ENCODE measurements around the gene KCNQ5.
"Not testable (repeated sequence)": the region's sequence is repeated elsewhere in the genome, so short reads cannot be mapped to it uniquely, and the experiment has no call there.

The KCNQ5 gene

GRCh38 chr6:72621291-72622093 is at the start of gene KCNQ5:
Gene KCNQ5 (plus strand): TSS chr6:72622064.
- DNase-seq: no peak

DNA sequence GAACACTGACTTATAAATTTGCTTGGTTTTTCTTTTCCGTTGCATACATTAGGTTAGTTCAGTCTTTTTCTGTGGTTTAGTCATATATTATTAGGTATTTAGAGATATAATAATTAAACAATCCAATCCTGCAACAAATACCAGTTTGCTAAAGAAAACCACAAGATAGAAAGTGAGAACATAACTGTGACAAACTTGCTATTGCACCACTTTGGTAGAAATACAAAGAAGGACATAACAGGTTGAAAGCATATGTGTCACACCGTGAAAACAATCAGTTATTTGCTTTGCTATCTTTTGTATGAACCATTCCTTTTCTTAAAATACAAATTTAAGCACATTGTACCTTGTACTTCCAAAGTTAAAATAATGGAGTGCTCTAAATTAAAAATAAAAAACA is 42.0 kb upstream of the KCNQ5 start:
- DNase-seq: no peak

DNA sequence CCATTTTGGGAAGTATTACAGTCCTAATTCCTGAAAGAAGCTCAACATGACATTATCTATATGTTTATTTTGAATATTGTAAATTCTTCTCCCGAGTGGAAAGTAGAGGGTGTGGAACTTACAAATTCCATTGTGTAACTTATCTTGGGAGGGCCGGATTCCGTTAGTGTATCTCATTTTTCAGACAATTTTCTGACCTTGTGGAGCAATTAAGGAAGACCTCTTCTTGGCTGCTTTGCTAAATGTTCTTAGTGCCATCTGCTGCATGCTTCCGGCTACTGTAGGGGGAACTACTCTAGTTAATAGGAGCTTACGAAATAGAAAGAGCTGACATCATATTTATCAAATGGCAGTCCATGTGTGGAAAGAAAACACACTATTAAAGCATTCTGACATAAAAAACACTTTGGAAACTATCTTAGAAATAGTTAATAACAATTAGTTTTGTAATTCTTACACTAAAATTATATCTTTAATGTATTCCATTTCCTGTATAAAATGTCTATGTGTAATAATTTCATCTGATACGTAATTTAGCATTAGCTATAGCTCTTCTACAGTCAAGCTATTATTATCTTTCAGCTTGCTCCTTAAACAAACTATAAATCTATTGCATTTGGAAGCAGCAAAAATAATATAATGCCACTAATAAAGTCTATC is 41.5 kb upstream of the KCNQ5 start:
- peak; percentile 56 for DNase-seq

DNA sequence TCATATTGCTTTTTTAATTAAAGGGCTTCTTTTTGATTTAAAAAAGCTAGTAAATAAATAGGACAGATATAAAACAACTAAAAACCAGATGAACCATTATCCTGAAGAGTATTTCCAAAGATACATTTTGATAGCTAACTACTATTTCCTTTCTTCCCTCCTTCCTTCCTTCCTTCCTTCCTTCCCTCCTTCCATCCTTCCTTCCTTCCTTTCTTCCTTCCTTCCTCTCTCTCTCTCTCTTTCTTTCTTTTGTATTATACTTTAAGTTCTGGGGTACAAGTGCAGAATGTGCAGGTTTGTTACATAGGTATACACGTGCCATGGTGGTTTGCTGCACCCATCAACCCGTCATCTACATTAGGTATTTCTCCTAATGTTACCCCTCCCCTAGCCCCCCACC is 40.9 kb upstream of the KCNQ5 start:
- not testable (repeated sequence) for DNase-seq

- no peak for DNase-seq
Observed at GRCh38 chr6:72588155-72588554, 33.7 kb upstream of the KCNQ5 start.

DNA sequence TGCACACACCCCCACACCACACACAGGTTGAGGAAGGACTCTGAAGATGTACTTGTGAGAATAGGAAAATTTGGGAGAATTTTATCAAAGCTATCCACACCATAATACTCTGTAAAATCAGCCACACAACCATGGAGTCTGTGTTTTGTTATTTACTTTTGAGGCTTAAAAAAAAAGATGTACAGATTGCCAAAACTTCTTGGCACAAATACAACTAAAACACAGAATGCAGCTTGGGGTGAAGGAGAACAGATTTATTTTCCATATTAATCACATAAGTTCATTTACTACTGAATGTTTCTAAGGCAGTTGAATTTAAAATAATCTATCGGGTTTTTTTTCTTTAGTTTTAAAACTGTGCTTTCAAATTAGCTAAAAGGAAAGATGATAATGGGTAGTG is 32.8 kb upstream of the KCNQ5 start:
- no peak for DNase-seq

- DNase-seq: no peak
Observed at GRCh38 chr6:72595812-72596211, 26.1 kb upstream of the KCNQ5 start.

DNA sequence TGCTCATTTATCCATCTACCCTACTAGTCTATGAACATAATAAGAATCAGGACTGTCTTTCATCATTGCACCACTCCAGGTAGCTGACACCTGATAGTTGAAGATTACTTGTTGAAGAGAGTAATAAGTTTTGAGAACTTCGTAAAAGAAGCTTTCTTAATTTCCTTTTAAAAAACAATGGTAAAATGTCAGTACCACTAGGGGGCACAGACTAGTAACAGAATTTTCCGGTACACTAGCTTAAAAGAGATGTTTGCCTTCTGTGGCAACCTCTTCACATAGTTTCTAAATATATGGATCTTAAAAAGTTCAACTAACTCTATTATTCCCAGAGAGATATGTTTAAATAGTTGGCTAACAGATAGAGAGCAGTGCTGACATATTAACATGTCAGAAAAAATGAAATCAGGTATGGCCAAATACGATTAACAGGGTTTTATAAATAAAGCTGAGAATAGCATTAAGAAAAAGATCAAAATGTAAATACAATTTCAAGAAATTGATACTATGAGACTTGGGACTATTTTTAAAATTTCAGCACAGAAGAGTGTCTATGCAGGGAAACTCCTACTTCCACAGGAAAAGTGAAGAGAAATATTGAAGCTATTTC is 5.4 kb upstream of the KCNQ5 start:
- DNase-seq: no peak

DNA sequence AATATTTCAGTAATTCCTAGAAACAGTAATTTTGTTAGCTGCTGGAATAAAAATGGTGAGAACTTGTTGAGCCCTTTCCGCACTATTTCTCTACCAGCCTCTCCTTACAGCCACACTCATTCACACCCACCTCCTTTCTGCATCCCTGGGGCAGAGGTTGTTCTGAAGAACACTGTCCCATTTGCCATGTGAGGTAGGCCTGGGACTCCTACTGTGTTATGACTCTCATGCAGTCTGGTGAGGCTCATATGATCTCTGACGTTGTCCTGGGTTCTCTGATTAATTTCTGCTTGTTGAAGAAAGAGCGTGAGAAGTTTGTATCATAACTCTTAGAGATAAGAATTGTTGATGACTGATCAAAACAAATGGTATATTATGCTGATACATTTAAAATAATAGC is 4.1 kb upstream of the KCNQ5 start:
- no peak for DNase-seq

DNA sequence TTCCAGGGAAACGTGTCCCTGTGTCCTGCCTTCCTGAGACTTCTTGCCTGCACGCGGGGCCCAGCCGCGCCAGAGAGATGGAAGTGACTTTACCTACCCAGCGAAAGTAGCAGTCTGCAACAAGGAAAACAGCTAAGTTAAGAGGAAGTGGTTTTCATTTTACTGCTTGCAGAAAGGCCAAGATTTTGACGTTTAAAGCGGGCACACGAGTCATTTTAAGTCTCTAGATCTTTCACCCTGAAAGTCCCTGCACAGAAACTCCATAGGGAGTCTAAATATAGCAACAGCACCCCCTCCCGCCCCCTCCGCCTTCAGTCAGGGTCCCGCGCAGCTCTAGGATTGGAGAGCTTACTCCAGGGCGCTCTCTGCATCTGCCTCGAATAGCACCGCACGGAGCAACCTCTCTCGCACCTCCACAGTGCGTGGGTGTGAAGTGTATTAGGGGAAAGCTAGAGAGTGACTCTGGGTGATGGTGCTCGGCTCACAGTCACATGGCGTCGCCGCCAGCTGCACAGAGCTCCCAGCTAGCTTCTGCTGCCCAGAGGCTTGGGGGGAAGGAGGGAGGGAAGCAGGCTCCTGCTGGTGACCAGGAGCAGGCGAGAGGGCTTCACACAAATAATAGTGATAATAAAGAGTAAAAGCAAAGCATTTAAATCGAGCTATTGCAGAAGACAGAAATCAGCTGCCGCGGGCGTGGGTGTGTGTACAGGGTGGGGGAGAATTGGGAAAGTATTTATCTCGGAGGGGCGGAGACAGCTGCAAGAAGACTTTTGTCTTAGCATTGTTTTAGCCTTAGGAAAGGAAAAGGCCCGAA is 1.8 kb upstream of the KCNQ5 start:
- no peak for DNase-seq

GRCh38 chr6:72620871-72621290 is 983 bp upstream of the KCNQ5 start:
- no peak for DNase-seq

- DNase-seq: peak; percentile 60
Observed at GRCh38 chr6:72622094-72622940, 453 bp downstream of the KCNQ5 start.

DNA sequence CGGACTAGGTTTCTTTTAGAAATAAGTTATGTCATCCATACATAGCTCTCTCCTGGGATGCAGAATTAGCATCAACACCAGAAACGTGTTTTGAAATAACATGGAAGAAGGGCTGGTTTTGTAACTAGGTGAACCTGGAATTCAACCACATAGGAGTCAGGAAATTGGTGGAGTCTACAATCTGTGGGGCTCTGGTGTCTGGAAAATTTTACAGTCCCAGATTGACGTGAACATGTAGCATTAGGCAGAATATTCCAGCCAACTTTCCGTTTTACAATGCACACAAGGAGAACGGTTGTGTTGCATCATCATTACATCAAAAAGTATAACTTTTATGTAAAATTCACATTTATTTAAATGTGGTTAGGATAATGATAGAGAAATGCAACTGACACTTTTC is 1.9 kb downstream of the KCNQ5 start:
- no peak for DNase-seq

DNA sequence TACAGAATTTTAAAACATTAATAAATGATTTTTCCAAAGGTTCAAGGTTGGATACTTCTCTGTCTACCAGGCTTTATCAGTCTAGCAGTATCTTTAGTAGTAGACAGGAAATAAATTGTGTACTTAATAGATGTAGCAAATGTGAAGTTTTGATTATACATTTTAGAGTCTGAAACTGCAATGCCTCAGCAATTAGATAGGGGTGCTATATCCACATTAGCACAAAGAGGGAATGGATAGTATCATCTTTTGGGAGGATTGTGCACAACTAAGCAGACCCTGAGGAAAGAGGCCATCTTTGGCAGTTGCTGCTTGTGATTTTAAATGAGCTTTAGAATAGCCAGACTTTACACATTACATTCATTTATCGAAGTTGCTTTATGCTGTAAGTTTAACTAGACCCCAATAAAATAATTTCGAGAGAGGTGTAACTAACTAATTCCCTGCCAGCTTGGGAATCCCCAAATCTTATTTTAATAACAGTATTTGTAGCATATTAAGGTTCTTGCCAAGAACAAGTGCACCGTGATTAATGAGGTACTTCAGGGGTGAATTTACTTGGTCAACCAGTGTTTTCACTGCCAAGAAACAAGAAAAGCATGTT is 2.8 kb downstream of the KCNQ5 start:
- DNase-seq: no peak

GRCh38 chr6:72626126-72626525 is 4.3 kb downstream of the KCNQ5 start:
- DNase-seq: no peak

DNA sequence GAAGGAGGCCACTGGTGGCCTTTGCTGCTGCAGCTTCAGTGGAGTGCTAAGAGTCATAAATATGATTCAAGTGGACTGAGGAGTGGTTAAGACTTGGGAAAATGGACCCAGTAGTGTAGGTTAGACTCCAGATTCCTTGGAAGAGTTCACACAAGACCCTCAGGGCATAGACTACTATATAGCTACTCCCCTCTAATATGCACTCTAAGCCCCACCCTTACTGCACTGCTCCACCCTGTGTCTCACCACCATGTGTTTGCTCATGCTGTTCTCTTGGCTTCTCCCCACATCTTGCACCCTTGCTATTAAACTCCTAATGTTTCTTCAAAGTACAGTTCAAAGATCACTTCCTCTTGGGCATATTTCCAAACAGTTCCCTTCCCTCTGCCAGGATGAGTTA is 5.7 kb downstream of the KCNQ5 start:
- DNase-seq: no peak

GRCh38 chr6:72631480-72631879 is 9.6 kb downstream of the KCNQ5 start:
- DNase-seq: no peak

DNA sequence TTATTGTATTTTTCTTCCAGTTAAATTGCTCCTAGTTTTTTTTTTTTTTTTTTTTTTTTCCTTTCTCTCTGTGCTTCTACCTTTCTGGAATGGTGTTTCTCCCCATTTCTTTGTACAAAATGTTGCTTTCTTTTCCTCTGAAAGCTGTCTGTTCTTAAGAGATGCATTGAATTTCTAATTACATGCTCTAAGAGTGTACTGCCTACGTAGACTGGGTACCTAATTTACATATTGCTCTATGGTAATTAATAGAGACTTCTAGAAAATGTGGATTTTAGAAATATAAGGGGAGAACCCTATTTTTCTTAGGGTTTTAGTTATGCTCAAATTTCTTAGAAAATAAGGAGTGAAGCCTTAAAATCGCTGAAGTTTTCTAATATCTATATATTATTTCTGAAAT is 13.8 kb downstream of the KCNQ5 start:
- DNase-seq: no peak

- no peak for DNase-seq
Observed at GRCh38 chr6:72636215-72636614, 14.4 kb downstream of the KCNQ5 start.

DNA sequence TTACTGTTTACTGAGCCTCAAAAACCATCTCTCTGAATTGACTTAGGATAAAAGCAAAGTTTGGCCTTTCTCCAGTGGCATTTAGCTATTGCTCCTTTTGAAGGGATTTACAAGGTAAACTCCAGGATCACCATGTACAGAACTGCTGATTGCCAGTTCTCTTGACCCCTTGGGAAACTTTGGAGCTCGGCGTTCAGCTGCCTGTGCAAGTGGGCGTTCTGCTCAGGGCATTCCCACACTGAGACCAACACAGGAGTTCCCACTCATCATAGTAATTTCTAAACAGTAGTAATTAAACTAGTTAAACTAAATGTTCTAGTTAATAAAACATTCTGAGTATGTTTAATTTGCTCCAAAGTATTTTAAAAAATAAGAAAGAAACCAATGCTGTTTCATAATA is 14.9 kb downstream of the KCNQ5 start:
- DNase-seq: no peak

GRCh38 chr6:72639920-72640614 is 18.2 kb downstream of the KCNQ5 start:
- no peak for DNase-seq
